ENCODE data around the gene EPN3.

DNA sequence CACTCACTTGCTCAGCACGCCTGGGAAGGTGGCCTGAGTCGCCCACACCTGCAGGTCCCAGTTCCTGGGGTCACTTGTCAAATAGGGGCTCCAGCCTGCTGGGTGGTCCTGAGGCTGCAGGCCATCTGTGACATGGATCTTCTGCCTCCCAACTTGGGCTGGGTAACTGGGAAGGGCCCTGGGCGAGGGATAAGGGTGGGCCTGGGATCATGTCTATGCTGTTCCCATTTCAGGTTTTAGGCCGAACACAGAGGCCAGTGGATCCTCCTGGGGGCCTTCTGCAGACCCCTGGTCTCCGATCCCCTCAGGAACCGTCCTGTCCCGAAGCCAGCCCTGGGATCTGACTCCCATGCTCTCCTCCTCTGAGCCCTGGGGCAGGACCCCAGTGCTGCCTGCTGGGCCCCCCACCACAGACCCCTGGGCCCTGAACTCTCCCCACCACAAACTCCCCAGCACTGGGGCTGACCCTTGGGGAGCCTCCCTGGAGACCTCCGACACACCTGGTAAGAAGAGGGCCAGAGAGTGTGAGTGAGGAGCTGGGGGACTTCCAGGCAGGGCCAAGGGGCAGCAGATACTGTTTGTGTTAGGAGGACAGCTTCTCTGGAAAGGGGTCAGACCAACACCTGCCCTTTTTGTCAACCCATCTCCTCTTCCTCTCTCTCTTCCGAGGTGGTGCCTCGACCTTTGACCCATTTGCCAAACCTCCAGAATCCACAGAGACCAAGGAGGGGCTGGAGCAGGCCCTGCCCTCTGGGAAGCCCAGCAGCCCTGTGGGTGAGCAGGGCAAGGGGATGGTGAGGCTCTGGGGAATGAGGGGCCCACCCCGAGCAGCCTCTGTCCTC lies 8.2 kb downstream of the EPN3 start:
- TF ChIP-seq, protein P1, sequence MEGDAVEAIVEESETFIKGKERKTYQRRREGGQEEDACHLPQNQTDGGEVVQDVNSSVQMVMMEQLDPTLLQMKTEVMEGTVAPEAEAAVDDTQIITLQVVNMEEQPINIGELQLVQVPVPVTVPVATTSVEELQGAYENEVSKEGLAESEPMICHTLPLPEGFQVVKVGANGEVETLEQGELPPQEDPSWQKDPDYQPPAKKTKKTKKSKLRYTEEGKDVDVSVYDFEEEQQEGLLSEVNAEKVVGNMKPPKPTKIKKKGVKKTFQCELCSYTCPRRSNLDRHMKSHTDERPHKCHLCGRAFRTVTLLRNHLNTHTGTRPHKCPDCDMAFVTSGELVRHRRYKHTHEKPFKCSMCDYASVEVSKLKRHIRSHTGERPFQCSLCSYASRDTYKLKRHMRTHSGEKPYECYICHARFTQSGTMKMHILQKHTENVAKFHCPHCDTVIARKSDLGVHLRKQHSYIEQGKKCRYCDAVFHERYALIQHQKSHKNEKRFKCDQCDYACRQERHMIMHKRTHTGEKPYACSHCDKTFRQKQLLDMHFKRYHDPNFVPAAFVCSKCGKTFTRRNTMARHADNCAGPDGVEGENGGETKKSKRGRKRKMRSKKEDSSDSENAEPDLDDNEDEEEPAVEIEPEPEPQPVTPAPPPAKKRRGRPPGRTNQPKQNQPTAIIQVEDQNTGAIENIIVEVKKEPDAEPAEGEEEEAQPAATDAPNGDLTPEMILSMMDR (IDR thresholded peaks at IDR 0.05) = no peak
- TF ChIP-seq POLR2A (IDR thresholded peaks at IDR 0.05) = no peak

Measured in breast epithelium (tissue), 3 donors.